ENCODE data around the gene TASOR2. TPM values are rescaled to one million over a fixed set of nuclear protein-coding genes. Genes with fewer than 3 reads are reported as not detected.

The TASOR2 gene
- total and polyA plus RNA-seq, 2 of the 4 experiments (the other 2 are of a cell fraction) = 19.4 to 53.6 TPM

DNA sequence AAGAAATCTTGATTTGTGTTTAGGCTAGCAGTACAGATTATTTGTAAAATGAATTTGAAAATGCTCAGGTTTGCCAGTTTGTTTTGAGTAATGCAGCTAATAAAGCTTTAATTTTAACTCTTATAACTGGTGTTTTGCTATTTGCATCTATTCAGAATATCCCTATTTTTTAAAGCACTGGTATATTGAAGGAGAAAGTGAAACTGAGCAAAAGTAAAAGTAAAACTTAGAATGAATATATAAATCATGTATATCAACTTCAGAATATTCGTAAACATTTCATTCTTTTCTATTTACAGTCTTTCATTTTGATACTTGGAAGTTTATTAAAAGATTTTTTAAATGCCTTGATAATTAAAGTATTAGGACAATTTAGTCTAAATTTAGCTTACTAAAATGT is 26.2 kb downstream of the TASOR2 start:
- H3K9me3 ChIP-seq (ENCODE audit: control insufficient read depth, insufficient read depth, low read length) = no peaks in the 10 kb centered on the region
- H4K8ac ChIP-seq (ENCODE audit: low read depth in 2 of 2, low read length in 2 of 2) = no peak overlapping the region
- H2AK5ac ChIP-seq (ENCODE audit: low read depth, low read length) = no peak overlapping the region
- H3K9me1 ChIP-seq (ENCODE audit: insufficient read depth, low read length) = no peaks in the 10 kb centered on the region
- H3K4me1 ChIP-seq (ENCODE audit: control insufficient read depth, insufficient read depth, low read length) = peaks cover 1% of the 10 kb centered on the region
- WGBS, 2 experiments (ENCODE audit: extremely low coverage in 2 of 2, insufficient read length in 1 of 2) = no CpG with 5 or more reads among the region's 1 CpG
- H3K27me3 ChIP-seq (ENCODE audit: control insufficient read depth, insufficient read depth, low read length) = no peaks in the 10 kb centered on the region
- dilution Hi-C loops (cut with HindIII; ENCODE audit: low sequenced_read_pairs, unreplicated experiment) = no loop called here
- H2AFZ ChIP-seq (replicated peaks; ENCODE audit: low read length, poor library complexity) = no peak overlapping the region
- H4K91ac ChIP-seq (ENCODE audit: insufficient read depth, low read depth, low read length) = no peak overlapping the region
- POLR2A ChIA-PET (ENCODE audit: unreplicated experiment) = no interaction called here
- H3K4ac ChIP-seq (ENCODE audit: low read depth, low read length) = no peak overlapping the region
- peaks cover 8% of the 10 kb centered on the region; the same call in 1 of the 2 replicates for H4K20me1 ChIP-seq (ENCODE audit: insufficient read depth, low read length)
- peak overlapping the region; percentile 77 for H3K4me2 ChIP-seq (ENCODE audit: low read depth, low read length)
- DNase-seq = no peak
- no peak overlapping the region for H3K9ac ChIP-seq (ENCODE audit: low read depth, low read length)
- H2BK120ac ChIP-seq (ENCODE audit: low read depth, low read length) = no peak overlapping the region
- no peak overlapping the region for H3K18ac ChIP-seq (ENCODE audit: low read depth, low read length)
- H3K56ac ChIP-seq (ENCODE audit: extremely low read depth, insufficient read depth, low read length) = no peak overlapping the region
- peak overlapping the region; percentile 19; the same call in 1 of the 2 replicates for H3K23ac ChIP-seq (ENCODE audit: low read depth, low read length)
- CTCF ChIA-PET = interaction anchor here (1.5 kb wide), 1 partner anchor 81 kb away, joined by 3 read pairs; no protein-coding TSS in a partner anchor
- no peak overlapping the region for H2BK20ac ChIP-seq (ENCODE audit: low read depth, low read length)
- H3K4me3 ChIP-seq (ENCODE audit: insufficient read depth, low read depth, low read length) = no peak overlapping the region
- no peak overlapping the region for H2BK15ac ChIP-seq (ENCODE audit: low read depth, low read length)
- no peak overlapping the region for H2BK5ac ChIP-seq (ENCODE audit: low read depth, low read length, poor library complexity, severe bottlenecking)
- no peaks in the 10 kb centered on the region for H3K36me3 ChIP-seq (ENCODE audit: control insufficient read depth, insufficient read depth, low read length)
- no peak for ATAC-seq (ENCODE audit: low read depth)
- no peak overlapping the region for H3K27ac ChIP-seq (ENCODE audit: insufficient read depth, low read length)
- in situ Hi-C loops (cut with MboI; ENCODE audit: low sequenced_read_pairs) = no loop called here
- no peak for TF ChIP-seq MAZ (IDR thresholded peaks at IDR 0.05; ENCODE audit: borderline replicate concordance, low read depth, low read length)
- TF ChIP-seq, protein P1, sequence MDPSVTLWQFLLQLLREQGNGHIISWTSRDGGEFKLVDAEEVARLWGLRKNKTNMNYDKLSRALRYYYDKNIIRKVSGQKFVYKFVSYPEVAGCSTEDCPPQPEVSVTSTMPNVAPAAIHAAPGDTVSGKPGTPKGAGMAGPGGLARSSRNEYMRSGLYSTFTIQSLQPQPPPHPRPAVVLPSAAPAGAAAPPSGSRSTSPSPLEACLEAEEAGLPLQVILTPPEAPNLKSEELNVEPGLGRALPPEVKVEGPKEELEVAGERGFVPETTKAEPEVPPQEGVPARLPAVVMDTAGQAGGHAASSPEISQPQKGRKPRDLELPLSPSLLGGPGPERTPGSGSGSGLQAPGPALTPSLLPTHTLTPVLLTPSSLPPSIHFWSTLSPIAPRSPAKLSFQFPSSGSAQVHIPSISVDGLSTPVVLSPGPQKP (IDR thresholded peaks at IDR 0.05; ENCODE audit: borderline replicate concordance, low read depth, low read length) = no peak
- TF ChIP-seq FOS (IDR thresholded peaks at IDR 0.05; ENCODE audit: low read depth, low read length) = no peak
- no peak for TF ChIP-seq CEBPB (IDR thresholded peaks at IDR 0.05; ENCODE audit: low read depth, low read length)
- no TSS peak for BruUV-seq (replicated peaks)
- H3K79me1 ChIP-seq (ENCODE audit: low read depth in 1 of 2, low read length in 2 of 2) = peaks cover 21 to 56% of the 10 kb centered on the region in 2 experiments
- no peak overlapping the region for H3K14ac ChIP-seq (replicated peaks; ENCODE audit: low read depth, low read length)
- no peak overlapping the region for H4K5ac ChIP-seq (ENCODE audit: low read depth, low read length)
- intact Hi-C loops (cut with micrococcal nuclease) = no loop called here
- no peak overlapping the region for H2AK9ac ChIP-seq (replicated peaks; ENCODE audit: low read depth, low read length, poor library complexity)
